COLO829 (cell line): ENCODE data around the gene PCDHA8.
"Not testable (repeated sequence)": the region's sequence is repeated elsewhere in the genome, so short reads cannot be mapped to it uniquely, and the experiment has no call there.

Experiments used
- DNase-seq: peaks from one replicate; pipeline ENCODE4 v3.0.0; 2012; ENCODE audit warnings: low spot score

PCDHA8 gene

DNA sequence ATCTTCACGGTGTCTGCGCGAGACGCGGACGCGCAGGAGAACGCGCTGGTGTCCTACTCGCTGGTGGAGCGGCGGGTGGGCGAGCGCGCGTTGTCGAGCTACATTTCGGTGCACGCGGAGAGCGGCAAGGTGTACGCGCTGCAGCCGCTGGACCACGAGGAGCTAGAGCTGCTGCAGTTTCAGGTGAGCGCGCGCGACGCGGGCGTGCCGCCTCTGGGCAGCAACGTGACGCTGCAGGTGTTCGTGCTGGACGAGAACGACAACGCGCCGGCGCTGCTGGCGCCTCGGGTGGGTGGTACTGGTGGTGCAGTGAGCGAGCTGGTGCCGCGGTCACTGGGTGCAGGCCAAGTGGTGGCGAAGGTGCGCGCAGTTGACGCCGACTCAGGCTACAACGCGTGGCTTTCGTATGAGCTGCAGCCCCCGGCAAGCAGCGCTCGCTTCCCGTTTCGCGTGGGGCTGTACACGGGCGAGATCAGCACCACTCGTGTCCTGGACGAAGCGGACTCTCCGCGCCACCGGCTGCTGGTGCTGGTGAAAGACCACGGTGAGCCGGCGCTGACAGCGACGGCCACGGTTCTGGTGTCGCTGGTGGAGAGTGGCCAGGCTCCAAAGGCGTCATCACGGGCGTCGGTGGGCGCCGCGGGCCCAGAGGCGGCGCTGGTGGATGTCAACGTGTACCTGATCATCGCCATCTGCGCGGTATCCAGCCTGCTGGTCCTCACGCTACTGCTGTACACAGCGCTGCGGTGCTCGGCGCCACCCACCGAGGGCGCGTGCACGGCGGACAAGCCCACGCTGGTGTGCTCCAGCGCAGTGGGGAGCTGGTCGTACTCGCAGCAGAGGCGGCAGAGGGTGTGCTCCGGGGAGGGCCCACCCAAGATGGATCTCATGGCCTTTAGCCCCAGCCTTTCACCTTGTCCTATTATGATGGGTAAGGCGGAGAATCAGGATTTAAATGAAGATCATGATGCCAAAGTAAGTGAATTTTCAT is 11.2 kb upstream of the PCDHA8 start:
- not testable (repeated sequence) for DNase-seq

DNA sequence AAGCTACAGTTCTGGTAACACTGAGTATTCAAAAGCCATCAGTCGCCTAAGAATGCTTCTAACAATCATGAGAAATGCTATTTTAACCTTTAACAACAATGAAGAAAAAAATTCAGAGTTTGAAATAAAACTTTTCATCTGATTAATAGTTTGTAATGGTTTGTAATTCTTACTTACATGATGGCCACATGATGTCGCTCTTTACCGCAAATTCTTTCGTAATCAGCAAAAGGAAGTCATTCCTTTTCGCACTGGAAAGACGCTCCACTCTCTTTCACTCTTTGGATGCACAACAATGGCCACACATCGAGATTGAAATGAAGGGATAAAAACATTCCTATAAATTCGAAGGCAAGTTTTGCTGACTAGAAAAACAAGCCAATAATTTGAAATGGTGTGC is 7.0 kb upstream of the PCDHA8 start, which contains the start of gene PCDHA7:
PCDHA7 (plus strand) TSS at position 277 of the 400 bp plus-strand sequence; CDS start at position 392, 115 bp downstream.
- no peak for DNase-seq

DNA sequence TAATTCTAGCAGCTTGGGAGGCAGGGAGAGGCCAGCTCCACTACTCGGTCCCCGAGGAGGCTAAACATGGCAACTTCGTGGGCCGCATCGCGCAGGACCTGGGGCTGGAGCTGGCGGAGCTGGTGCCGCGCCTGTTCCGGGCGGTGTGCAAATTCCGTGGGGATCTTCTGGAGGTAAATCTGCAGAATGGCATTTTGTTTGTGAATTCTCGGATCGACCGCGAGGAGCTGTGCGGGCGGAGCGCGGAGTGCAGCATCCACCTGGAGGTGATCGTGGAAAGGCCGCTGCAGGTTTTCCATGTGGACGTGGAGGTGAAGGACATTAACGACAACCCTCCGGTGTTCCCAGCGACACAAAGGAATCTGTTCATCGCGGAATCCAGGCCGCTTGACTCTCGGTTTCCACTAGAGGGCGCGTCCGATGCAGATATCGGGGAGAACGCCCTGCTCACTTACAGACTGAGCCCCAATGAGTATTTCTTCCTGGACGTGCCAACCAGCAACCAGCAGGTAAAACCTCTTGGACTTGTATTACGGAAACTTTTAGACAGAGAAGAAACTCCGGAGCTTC is 6.5 kb upstream of the PCDHA8 start:
- not testable (repeated sequence) for DNase-seq

DNA sequence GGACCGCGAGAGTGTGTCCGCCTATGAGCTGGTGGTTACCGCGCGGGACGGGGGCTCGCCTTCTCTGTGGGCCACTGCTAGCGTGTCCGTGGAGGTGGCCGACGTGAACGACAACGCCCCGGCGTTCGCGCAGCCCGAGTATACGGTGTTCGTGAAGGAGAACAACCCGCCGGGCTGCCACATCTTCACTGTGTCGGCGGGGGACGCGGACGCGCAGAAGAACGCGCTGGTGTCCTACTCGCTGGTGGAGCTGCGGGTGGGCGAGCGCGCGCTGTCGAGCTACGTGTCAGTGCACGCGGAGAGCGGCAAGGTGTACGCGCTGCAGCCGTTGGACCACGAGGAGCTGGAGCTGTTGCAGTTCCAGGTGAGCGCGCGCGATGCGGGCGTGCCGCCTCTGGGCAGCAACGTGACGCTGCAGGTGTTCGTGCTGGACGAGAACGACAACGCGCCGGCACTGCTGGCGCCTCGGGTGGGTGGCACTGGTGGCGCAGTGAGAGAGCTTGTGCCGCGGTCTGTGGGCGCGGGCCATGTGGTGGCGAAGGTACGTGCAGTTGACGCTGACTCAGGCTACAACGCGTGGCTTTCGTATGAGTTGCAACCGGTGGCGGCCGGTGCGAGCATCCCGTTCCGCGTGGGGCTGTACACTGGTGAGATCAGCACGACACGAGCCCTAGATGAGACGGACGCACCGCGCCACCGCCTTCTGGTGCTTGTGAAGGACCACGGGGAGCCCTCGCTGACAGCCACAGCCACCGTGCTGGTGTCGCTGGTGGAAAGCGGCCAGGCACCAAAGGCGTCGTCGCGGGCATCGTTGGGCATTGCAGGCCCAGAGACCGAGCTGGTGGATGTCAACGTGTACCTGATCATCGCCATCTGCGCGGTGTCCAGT is 5.1 kb upstream of the PCDHA8 start:
- DNase-seq = no peak

DNA sequence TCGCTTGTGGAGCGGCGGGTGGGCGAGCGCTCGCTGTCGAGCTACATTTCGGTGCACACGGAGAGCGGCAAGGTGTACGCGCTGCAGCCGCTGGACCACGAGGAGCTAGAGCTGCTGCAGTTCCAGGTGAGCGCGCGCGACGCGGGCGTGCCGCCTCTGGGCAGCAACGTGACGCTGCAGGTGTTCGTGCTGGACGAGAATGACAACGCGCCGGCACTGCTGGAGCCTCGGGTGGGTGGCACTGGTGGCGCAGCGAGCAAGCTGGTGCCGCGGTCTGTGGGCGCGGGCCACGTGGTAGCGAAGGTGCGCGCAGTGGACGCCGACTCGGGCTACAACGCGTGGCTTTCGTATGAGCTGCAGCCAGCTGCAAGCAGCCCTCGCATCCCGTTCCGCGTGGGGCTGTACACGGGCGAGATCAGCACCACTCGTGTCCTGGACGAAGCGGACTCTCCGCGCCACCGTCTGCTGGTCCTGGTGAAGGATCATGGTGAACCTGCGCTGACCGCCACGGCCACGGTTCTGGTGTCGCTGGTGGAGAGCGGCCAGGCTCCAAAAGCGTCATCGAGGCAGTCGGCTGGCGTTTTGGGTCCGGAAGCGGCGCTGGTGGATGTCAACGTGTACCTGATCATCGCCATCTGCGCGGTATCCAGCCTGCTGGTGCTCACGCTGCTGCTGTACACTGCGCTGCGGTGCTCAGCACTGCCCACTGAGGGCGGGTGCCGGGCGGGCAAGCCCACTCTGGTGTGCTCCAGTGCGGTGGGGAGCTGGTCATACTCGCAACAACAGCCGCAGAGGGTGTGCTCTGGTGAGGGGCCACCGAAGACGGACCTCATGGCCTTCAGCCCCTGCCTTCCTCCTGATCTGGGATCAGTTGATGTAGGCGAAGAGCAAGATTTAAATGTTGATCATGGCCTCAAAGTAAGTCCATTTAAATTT is 2.1 kb downstream of the PCDHA8 start:
- no peak for DNase-seq

DNA sequence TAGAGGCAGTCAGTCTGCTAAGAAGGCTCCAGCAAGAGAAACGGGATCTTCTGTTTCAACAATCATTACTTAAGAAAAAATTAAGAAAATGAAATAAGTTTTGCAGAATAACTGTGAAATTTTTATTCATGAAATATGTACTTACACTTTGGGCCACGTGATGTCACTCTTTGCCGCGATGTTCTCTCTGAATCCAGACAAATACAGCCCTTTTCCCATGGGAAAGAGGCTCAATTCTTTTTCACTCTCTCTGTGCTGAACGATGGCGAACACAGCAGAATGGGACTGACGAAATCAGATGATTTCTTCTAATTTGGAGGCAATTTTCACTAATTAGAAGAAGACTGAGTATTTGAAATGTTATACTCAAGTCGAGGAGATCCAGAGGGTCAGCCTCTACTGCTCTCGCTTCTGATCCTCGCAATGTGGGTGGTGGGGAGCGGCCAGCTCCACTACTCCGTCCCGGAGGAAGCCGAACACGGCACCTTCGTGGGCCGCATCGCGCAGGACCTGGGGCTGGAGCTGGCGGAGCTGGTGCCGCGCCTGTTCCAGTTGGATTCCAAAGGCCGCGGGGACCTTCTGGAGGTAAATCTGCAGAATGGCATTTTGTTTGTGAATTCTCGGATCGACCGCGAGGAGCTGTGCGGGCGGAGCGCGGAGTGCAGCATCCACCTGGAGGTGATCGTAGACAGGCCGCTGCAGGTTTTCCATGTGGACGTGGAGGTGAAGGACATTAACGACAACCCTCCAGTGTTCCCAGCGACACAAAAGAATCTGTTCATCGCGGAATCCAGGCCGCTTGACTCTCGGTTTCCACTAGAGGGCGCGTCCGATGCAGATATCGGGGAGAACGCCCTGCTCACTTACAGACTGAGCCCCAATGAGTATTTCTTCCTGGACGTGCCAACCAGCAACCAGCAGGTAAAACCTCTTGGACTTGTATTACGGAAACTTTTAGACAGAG is 7.4 kb downstream of the PCDHA8 start, which contains the start of gene PCDHA9:
PCDHA9 (plus strand) TSS at position 244 of the 964 bp plus-strand sequence; CDS start at position 358, 114 bp downstream.
- not testable (repeated sequence) for DNase-seq

DNA sequence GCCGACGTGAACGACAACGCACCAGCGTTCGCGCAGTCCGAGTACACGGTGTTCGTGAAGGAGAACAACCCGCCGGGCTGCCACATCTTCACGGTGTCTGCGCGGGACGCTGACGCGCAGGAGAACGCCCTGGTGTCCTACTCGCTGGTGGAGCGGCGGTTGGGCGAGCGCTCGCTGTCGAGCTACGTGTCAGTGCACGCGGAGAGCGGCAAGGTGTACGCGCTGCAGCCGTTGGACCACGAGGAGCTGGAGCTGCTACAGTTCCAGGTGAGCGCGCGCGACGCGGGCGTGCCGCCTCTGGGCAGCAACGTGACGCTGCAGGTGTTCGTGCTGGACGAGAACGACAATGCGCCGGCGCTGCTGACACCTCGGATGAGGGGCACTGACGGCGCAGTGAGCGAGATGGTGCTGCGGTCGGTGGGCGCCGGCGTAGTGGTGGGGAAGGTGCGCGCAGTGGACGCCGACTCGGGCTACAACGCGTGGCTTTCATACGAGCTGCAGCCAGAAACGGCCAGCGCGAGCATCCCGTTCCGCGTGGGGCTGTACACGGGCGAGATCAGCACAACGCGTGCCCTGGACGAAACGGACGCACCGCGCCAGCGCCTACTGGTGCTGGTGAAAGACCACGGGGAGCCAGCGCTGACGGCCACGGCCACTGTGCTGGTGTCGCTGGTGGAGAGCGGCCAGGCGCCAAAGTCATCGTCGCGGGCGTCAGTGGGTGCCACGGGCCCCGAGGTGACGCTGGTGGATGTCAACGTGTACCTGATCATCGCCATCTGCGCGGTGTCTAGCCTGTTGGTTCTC is 9.0 kb downstream of the PCDHA8 start:
- DNase-seq = not testable (repeated sequence)

DNA sequence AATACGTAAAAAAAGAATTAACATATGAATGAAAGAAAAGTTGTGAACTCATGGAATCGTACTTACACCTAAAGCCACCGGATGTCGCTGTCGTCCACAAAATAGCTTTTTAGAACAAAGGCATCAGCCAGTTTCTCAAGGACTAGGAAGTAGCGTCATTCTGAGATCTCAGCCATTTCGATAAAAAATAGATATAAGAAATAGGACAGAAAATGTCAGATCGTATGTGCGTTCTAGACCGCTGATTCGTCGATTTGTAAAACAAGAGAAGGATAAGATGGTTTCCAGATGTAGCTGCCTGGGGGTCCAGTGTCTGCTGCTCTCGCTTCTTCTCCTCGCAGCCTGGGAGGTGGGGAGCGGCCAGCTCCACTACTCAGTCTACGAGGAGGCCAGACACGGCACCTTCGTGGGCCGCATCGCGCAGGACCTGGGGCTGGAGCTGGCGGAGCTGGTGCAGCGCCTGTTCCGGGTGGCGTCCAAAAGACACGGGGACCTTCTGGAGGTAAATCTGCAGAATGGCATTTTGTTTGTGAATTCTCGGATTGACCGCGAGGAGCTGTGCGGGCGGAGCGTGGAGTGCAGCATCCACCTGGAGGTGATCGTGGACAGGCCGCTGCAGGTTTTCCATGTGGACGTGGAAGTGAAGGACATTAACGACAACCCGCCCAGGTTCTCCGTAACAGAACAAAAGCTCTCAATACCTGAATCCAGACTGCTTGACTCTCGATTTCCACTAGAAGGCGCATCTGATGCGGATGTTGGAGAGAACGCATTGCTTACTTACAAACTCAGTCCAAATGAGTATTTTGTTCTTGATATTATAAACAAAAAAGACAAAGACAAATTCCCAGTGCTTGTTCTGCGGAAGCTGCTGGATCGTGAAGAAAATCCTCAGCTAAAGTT is 15.0 kb downstream of the PCDHA8 start, which contains the start of gene PCDHA10:
PCDHA10 (plus strand) TSS at position 126 of the 903 bp plus-strand sequence; CDS start at position 278, 152 bp downstream.
- peak; percentile 17 for DNase-seq

DNA sequence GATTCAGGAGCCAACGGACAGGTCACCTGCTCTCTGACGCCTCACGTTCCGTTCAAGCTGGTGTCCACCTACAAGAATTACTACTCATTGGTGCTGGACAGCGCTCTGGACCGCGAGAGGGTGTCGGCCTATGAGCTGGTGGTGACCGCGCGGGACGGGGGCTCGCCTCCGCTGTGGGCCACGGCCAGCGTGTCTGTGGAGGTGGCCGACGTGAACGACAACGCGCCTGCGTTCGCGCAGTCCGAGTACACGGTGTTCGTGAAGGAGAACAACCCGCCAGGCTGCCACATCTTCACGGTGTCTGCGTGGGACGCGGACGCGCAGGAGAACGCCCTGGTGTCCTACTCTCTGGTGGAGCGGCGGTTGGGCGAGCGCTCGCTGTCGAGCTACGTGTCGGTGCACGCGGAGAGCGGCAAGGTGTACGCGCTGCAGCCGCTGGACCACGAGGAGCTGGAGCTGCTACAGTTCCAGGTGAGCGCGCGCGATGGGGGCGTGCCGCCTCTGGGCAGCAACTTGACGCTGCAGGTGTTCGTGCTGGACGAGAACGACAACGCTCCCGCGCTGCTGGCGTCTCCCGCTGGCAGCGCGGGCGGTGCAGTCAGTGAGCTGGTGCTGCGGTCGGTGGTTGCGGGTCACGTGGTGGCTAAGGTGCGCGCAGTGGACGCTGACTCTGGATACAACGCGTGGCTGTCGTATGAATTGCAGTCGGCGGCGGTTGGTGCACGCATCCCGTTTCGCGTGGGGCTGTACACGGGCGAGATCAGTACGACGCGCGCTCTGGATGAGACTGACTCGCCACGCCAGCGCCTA is 16.4 kb downstream of the PCDHA8 start:
- no peak for DNase-seq

DNA sequence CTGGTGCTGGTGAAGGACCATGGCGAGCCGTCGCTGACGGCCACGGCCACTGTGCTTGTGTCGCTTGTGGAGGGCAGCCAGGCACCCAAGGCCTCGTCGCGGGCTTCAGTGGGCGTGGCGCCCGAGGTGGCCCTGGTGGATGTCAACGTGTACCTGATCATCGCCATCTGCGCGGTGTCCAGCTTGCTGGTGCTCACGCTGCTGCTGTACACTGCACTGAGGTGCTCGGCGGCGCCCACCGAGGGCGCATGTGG is 16.9 kb downstream of the PCDHA8 start:
- DNase-seq = no peak

DNA sequence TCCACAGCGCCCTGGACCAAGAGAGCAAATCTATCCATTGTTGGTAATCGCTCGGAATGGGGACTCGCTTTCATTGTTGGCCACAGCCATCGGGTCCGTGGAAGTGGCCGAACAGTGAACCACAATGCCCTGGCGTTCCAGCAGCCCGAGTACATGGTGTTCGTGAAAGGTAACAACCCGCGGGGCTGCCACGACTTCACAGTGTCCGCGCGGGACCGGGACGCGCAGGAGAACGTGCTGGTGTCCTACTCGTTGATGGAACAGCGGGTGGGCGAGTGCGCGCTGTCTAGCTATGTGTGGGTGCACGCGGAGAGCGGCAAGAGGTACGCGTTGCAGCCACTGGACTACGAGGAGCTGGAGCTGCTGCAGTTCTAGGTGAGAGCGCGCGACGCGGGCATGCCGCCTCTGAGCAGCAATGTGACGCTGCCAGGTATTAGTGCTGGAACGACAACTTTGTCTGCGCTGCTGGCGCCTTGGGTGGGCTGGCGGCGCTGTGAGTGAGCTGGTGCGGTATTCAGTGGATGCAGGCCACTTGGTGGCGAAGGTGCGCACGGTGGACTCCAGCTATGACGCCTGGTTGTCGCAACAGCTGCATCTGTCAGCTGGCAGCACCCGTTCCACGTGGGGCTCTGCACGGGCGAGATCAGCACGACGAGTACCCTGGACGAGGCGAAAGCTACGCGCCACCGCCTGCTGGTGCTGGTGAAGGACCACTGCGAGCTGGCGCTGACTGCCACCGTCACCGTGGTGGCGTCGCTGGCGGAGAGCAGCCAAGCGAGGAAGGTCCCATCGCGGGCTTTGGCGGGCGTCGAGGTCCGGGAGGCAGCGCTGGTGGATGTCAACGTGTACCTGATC is 21.7 kb downstream of the PCDHA8 start:
- no peak for DNase-seq

DNA sequence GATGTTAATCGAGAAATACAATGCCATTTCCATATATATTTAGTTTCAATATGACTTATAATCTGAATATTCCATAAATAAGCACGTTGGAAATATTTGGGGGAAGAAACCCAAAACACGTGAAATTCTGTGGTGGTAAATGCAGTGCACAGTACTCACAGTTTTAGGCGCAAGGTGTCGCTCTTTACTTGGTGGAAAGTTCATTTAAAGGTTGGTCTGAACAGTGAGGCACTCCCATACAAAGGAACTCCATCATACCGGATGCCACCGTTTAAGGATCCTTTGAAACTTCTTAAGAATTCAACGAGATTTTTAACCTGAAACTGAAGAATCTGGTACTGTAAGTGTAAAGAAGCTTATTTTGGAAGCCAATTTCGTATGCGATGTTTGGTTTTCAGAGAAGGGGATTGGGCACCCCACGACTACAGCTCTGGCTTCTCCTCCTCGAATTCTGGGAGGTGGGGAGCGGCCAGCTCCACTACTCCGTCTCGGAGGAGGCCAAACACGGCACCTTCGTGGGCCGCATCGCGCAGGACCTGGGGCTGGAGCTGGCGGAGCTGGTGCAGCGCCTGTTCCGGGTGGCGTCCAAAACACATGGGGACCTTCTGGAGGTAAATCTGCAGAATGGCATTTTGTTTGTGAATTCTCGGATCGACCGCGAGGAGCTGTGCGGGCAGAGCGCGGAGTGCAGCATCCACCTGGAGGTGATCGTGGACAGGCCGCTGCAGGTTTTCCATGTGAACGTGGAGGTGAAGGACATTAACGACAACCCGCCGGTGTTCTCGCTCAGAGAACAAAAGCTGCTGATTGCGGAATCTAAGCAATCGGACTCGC is 28.0 kb downstream of the PCDHA8 start, which contains the start of gene PCDHA11:
PCDHA11 (plus strand) TSS at position 237 of the 834 bp plus-strand sequence; CDS start at position 384, 147 bp downstream.
- DNase-seq = peak; percentile 19

DNA sequence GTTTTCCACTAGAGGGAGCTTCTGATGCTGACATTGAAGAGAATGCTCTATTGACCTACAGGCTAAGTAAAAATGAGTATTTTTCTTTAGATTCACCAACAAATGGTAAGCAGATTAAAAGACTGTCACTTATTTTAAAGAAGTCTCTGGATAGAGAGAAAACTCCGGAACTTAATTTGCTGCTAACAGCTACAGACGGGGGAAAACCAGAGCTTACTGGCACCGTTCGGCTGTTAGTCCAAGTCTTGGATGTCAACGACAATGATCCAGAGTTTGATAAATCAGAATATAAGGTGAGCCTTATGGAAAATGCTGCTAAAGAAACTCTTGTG is 28.5 kb downstream of the PCDHA8 start:
- DNase-seq = no peak

DNA sequence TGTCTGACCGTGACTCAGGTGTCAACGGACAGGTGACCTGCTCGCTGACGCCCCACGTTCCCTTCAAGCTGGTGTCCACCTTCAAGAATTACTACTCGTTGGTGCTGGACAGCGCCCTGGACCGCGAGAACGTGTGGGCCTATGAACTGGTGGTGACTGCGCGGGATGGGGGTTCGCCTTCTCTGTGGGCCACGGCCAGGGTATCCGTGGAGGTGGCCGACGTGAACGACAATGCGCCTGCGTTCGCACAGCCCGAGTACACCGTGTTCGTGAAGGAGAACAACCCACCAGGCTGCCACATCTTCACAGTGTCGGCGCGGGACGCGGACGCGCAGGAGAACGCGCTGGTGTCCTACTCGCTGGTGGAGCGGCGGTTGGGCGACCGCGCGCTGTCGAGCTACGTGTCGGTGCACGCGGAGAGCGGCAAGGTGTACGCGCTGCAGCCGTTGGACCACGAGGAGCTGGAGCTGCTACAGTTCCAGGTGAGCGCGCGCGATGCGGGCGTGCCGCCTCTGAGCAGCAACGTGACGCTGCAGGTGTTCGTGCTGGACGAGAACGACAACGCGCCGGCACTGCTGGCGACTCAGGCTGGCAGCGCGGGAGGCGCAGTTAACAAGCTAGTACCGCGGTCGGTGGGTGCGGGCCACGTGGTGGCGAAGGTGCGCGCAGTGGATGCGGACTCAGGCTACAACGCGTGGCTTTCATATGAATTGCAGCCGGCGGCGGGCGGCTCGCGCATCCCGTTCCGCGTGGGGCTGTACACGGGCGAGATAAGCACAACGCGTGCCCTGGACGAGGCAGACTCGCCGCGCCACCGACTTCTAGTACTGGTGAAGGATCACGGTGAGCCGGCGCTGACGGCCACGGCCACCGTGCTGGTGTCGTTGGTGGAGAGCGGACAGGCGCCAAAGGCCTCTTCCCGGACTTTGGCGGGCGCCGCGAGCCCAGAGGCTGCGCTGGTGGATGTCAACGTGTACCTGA is 29.5 kb downstream of the PCDHA8 start:
- no peak for DNase-seq
